IMR-90 (cell line): ENCODE results near the gene EMID1. TPM values are rescaled to one million over a fixed set of nuclear protein-coding genes. Genes with fewer than 3 reads are reported as not detected.

ENCODE experiments used
- ATAC-seq: fragments of 200-7000 bp; cut with Tn5 transposase; 2 replicates; pipeline ENCODE4 v1.9.1; 2020; ENCODE audit warnings: low read depth, mild to moderate bottlenecking, moderate library complexity
- BruUV-seq: library from RNA; stranded (reverse); fragments of 400-500 nt; replicated peaks from 2 replicates; lab custom pipeline; 2021; lab: Mats Ljungman, UMichigan
- CTCF ChIA-PET: fragments of 300-600 bp; formaldehyde crosslinking; extraction: SDS; loops from one replicate; lab custom pipeline; 2021; ENCODE audit warnings: antibody characterized with exemption; lab: Yijun Ruan, JAX
- POLR2A ChIA-PET: fragments of 300-600 bp; sonication (Branson Sonifier 250); formaldehyde crosslinking; loops from one replicate; lab custom pipeline; 2022; ENCODE audit warnings: antibody characterized with exemption; ENCODE audit not compliant: unreplicated experiment; lab: Charles Lee
- DNase-seq: peaks from one replicate; pipeline ENCODE4 v3.0.0; 2013
- H2AFZ ChIP-seq: replicated peaks from 2 replicates; pipeline ENCODE3; 2013; ENCODE audit warnings: low read length, mild to moderate bottlenecking; ENCODE audit not compliant: poor library complexity
- H2AK5ac ChIP-seq: 2 replicates; pipeline ENCODE4 v1.6.1; 2013; ENCODE audit warnings: low read depth, low read length, inconsistent platforms
- H2AK9ac ChIP-seq: replicated peaks from 2 replicates; pipeline ENCODE3; 2013; ENCODE audit warnings: mild to moderate bottlenecking, low read depth, low read length, moderate library complexity; ENCODE audit not compliant: poor library complexity
- H2BK120ac ChIP-seq: 2 replicates; pipeline ENCODE4 v1.6.1; 2013; ENCODE audit warnings: low read depth, low read length, inconsistent platforms
- H2BK15ac ChIP-seq: 3 replicates; pipeline ENCODE4 v1.6.1; 2013; ENCODE audit warnings: low read depth, low read length, inconsistent platforms
- H2BK20ac ChIP-seq: 2 replicates; pipeline ENCODE4 v1.6.1; 2013; ENCODE audit warnings: low read depth, mild to moderate bottlenecking, inconsistent platforms, low read length, moderate library complexity
- H2BK5ac ChIP-seq: 2 replicates; pipeline ENCODE4 v1.6.1; 2013; ENCODE audit warnings: mild to moderate bottlenecking, low read depth, low read length, inconsistent platforms; ENCODE audit not compliant: poor library complexity, severe bottlenecking
- H3K14ac ChIP-seq: replicated peaks from 2 replicates; pipeline ENCODE4 v1.6.1; 2013; ENCODE audit warnings: low read depth, low read length, inconsistent platforms
- H3K18ac ChIP-seq: 2 replicates; pipeline ENCODE4 v1.6.1; 2013; ENCODE audit warnings: low read depth, low read length, control low read depth
- H3K23ac ChIP-seq: 2 replicates; pipeline ENCODE4 v1.6.1; 2013; ENCODE audit warnings: low read depth, low read length, inconsistent platforms
- H3K27ac ChIP-seq: 2 replicates; pipeline ENCODE4 v1.5.1; 2013; ENCODE audit warnings: mild to moderate bottlenecking, control low read depth, low read length; ENCODE audit not compliant: insufficient read depth
- H3K27me3 ChIP-seq: 2 replicates; pipeline ENCODE4 v1.6.1; 2013; ENCODE audit warnings: low read length; ENCODE audit not compliant: control insufficient read depth, insufficient read depth
- H3K36me3 ChIP-seq: 2 replicates; pipeline ENCODE4 v1.6.1; 2013; ENCODE audit warnings: low read length, mixed read lengths; ENCODE audit not compliant: control insufficient read depth, insufficient read depth
- H3K4ac ChIP-seq: 2 replicates; pipeline ENCODE4 v1.6.1; 2013; ENCODE audit warnings: low read depth, low read length, inconsistent platforms
- H3K4me1 ChIP-seq: 2 replicates; pipeline ENCODE4 v1.6.1; 2013; ENCODE audit warnings: low read length, mixed read lengths; ENCODE audit not compliant: control insufficient read depth, insufficient read depth
- H3K4me2 ChIP-seq: 2 replicates; pipeline ENCODE4 v1.6.1; 2013; ENCODE audit warnings: low read depth, mild to moderate bottlenecking, control low read depth, low read length, moderate library complexity
- H3K4me3 ChIP-seq: 2 replicates; pipeline ENCODE4 v1.5.1; 2013; ENCODE audit warnings: low read depth, mild to moderate bottlenecking, control low read depth, low read length, moderate library complexity; ENCODE audit not compliant: insufficient read depth
- H3K56ac ChIP-seq: 2 replicates; pipeline ENCODE4 v1.6.1; 2013; ENCODE audit warnings: low read length, inconsistent platforms; ENCODE audit not compliant: insufficient read depth; ENCODE audit errors: extremely low read depth
- H3K79me1 ChIP-seq, 2 experiments: 2 replicates each; pipeline ENCODE4 v1.6.1; 2013; ENCODE audit warnings: low read length in 2 of 2, inconsistent platforms in 1 of 2, low read depth in 1 of 2
- H3K9ac ChIP-seq: 2 replicates; pipeline ENCODE4 v1.6.1; 2013; ENCODE audit warnings: low read depth, low read length, control low read depth
- H3K9me1 ChIP-seq: 2 replicates; pipeline ENCODE4 v1.6.1; 2013; ENCODE audit warnings: low read length, inconsistent platforms; ENCODE audit not compliant: insufficient read depth
- H3K9me3 ChIP-seq: 2 replicates; pipeline ENCODE4 v1.6.1; 2013; ENCODE audit warnings: low read length; ENCODE audit not compliant: control insufficient read depth, insufficient read depth
- H4K20me1 ChIP-seq: 2 replicates; pipeline ENCODE4 v1.6.1; 2013; ENCODE audit warnings: low read length, inconsistent platforms; ENCODE audit not compliant: insufficient read depth
- H4K5ac ChIP-seq: 2 replicates; pipeline ENCODE4 v1.6.1; 2013; ENCODE audit warnings: mild to moderate bottlenecking, low read depth, low read length, control low read depth
- H4K8ac ChIP-seq, 2 experiments: 2 replicates each; pipeline ENCODE4 v1.6.1; 2013; ENCODE audit warnings: low read depth in 2 of 2, low read length in 2 of 2, control low read depth in 1 of 2, inconsistent platforms in 1 of 2
- H4K91ac ChIP-seq: 2 replicates; pipeline ENCODE4 v1.6.1; 2013; ENCODE audit warnings: low read depth, low read length, inconsistent platforms; ENCODE audit not compliant: insufficient read depth
- BHLHE40 ChIP-seq: fragments of 150-350 bp; IDR thresholded peaks from 2 replicates; pipeline ENCODE4 v1.6.1; 2016; ENCODE audit warnings: mild to moderate bottlenecking, low read depth, low read length
- CEBPB ChIP-seq: IDR thresholded peaks from 2 replicates; pipeline ENCODE4 v1.6.1; 2012; ENCODE audit warnings: low read depth, low read length, improper control_type of control experiment
- CHD1 ChIP-seq: IDR thresholded peaks from 2 replicates; pipeline ENCODE4 v1.6.1; 2012; ENCODE audit warnings: low read depth, low read length, improper control_type of control experiment
- FOS ChIP-seq: fragments of 150-350 bp; IDR thresholded peaks from 2 replicates; pipeline ENCODE4 v1.6.1; 2016; ENCODE audit warnings: low read depth, low read length
- MAFK ChIP-seq: IDR thresholded peaks from 2 replicates; pipeline ENCODE4 v1.6.1; 2012; ENCODE audit warnings: low read depth, low read length, improper control_type of control experiment
- MAZ ChIP-seq: IDR thresholded peaks from 2 replicates; pipeline ENCODE4 v1.6.1; 2012; ENCODE audit warnings: low read depth, mild to moderate bottlenecking, low read length, improper control_type of control experiment, moderate library complexity, borderline replicate concordance
- MXI1 ChIP-seq: IDR thresholded peaks from 2 replicates; pipeline ENCODE4 v1.6.1; 2012; ENCODE audit warnings: low read depth, mild to moderate bottlenecking, low read length, moderate library complexity, borderline replicate concordance
- NFE2L2 ChIP-seq: fragments of 150-350 bp; IDR thresholded peaks from 2 replicates; pipeline ENCODE4 v1.6.1; 2016; ENCODE audit warnings: low read depth, mild to moderate bottlenecking, low read length
- POLR2A ChIP-seq: IDR thresholded peaks from 2 replicates; pipeline ENCODE4 v1.6.1; 2012; ENCODE audit warnings: mild to moderate bottlenecking, low read depth, low read length
- RAD21 ChIP-seq: IDR thresholded peaks from 2 replicates; pipeline ENCODE4 v1.6.1; 2012; ENCODE audit warnings: low read length, improper control_type of control experiment
- RCOR1 ChIP-seq: IDR thresholded peaks from 2 replicates; pipeline ENCODE4 v1.6.1; 2012; ENCODE audit warnings: mild to moderate bottlenecking, low read length, improper control_type of control experiment; ENCODE audit not compliant: insufficient replicate concordance
- SMC3 ChIP-seq: fragments of 150-350 bp; IDR thresholded peaks from 2 replicates; pipeline ENCODE4 v1.6.1; 2016; ENCODE audit warnings: low read depth, mild to moderate bottlenecking, antibody characterized with exemption, low read length, moderate library complexity
- WGBS, 2 experiments: methylation state at CpG; one replicate each; pipeline versions ENCODE4 v1.1.5 to v1.1.7; 2013; ENCODE audit warnings: missing lambda C conversion rate in 2 of 2; ENCODE audit not compliant: insufficient read length in 1 of 2; ENCODE audit errors: extremely low coverage in 2 of 2; 5-methylcytosine and 5-hydroxymethylcytosine counted together
- dilution Hi-C: fragments of 300-500 bp; cut with HindIII; formaldehyde crosslinking; loops from one replicate; pipeline ENCODE4 v1.14.3; 2018; ENCODE audit warnings: low sequenced_read_pairs; ENCODE audit not compliant: unreplicated experiment
- in situ Hi-C: fragments of 300-500 bp; cut with MboI; formaldehyde crosslinking; loops from 3 replicates; pipeline ENCODE4 v1.14.3; 2019; ENCODE audit warnings: low sequenced_read_pairs, inconsistent platforms, mixed read lengths
- intact Hi-C: fragments of 100-400 bp; cut with micrococcal nuclease; formaldehyde crosslinking; loops from 2 replicates; pipeline ENCODE4 v1.10.0; 2022
- polyA plus RNA-seq, 3 experiments: library from polyadenylated mRNA; depleted of rRNA; stranded (reverse); fragments of >200 nt; gene quantifications; 2 replicates each; pipeline ENCODE4 v1.2.3, GENCODE V29; 2012; ENCODE audit warnings: low replicate concordance in 1 of 3
- total RNA-seq: library from RNA; depleted of rRNA; stranded (reverse); fragments of >200 nt; gene quantifications from 2 replicates; pipeline ENCODE4 v1.2.3, GENCODE V29; 2012
- TF ChIP-seq, protein P1 (sequence below): conservative IDR thresholded peaks from 2 replicates; pipeline ENCODE4 v1.5.1; 2012; ENCODE audit warnings: mild to moderate bottlenecking, low read depth, low read length, improper control_type of control experiment
- TF ChIP-seq, protein P2 (sequence below): fragments of 150-350 bp; IDR thresholded peaks from 2 replicates; pipeline ENCODE4 v1.6.1; 2017; ENCODE audit warnings: mild to moderate bottlenecking, antibody characterized with exemption, low read length, low read depth
- TF ChIP-seq, protein P3 (sequence below): fragments of 150-350 bp; IDR thresholded peaks from 2 replicates; pipeline ENCODE4 v1.6.1; 2016; ENCODE audit warnings: low read depth, mild to moderate bottlenecking, low read length, moderate library complexity, borderline replicate concordance

Gene EMID1
- total and polyA plus RNA-seq, 2 of the 4 experiments (the other 2 are of a cell fraction): 0.54 to 1.3 TPM

DNA sequence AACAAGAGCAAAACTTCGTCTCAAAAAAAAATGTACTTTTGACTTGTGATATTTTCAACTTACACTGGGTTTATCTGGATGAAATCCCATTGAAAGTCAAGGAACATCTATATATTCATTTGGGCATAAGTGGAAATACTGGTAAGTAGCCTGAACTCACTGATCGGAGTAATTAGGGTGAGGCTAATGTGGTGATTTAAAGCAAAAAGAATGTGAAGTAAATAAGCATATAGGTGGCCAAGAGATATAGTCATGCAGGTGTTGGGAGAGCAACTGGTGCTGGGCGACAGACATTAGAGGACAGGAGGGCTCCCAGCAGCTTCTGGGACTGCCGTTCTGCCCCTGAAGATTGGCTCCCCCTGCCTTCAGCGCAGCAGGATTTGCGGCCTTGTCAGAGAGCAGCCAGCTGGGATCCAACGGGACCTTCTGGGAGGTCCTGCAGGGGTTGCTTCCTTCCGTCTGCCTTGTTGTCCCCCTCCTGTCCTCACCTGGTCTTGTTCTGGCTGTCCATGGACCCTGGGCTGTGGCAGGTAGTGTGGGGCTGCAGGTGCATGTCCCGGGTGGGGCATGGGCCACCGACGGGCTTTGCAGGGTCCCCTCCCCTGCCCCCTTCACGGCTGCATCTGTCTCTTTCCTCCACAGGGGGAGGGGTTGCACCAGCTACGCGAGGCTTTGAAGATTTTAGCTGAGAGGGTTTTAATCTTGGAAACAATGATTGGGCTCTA lies 48.0 kb downstream of the EMID1 start:
- DNase-seq (no peak), ATAC-seq (no peak)
- Histone ChIP-seq H3K9ac (no peak overlapping the region), H4K8ac (no peak overlapping the region), H4K91ac (no peak overlapping the region), H3K79me1 (no peaks in the 10 kb centered on the region), H3K23ac (no peak overlapping the region), H4K20me1 (no peaks in the 10 kb centered on the region), H3K14ac (no peak overlapping the region), H2BK20ac (no peak overlapping the region), H3K27me3 (no peaks in the 10 kb centered on the region; the same call in 1 of the 2 replicates), H2AK5ac (no peak overlapping the region), H3K27ac (no peak overlapping the region), H3K4ac (no peak overlapping the region), H3K9me3 (no peaks in the 10 kb centered on the region), H3K4me3 (no peak overlapping the region), H3K36me3 (no peaks in the 10 kb centered on the region; the same call in 1 of the 2 replicates), H2BK5ac (no peak overlapping the region), H3K4me1 (no peaks in the 10 kb centered on the region), H3K56ac (no peak overlapping the region), H2AFZ (no peak overlapping the region), H3K18ac (no peak overlapping the region), H3K4me2 (no peak overlapping the region), H2AK9ac (no peak overlapping the region), H4K5ac (no peak overlapping the region), H2BK120ac (no peak overlapping the region), H3K9me1 (0 out of 2 replicates have a peak, but pooled peaks cover 2% of the 10 kb centered on the region), H2BK15ac (no peak overlapping the region)
- CTCF ChIA-PET: no interaction called here
- WGBS, 2 experiments: 100% methylated on average over 1 of the region's 14 CpGs; no CpG with 5 or more reads in 1 of the 2 experiments
- in situ Hi-C loops: no loop called here
- BruUV-seq: no TSS peak
- dilution Hi-C loops: no loop called here
- POLR2A ChIA-PET: no interaction called here
- intact Hi-C loops: loop anchor here (2.0 kb wide), 1 partner anchor 651 kb away; no protein-coding TSS in a partner anchor
- TF ChIP-seq CEBPB (no peak), BHLHE40 (no peak), RAD21 (no peak), POLR2A (no peak), NFE2L2 (no peak), CHD1 (no peak), MXI1 (no peak), SMC3 (no peak), MAZ (no peak), FOS (no peak), MAFK (no peak), RCOR1 (no peak)
- TF ChIP-seq, protein P1, sequence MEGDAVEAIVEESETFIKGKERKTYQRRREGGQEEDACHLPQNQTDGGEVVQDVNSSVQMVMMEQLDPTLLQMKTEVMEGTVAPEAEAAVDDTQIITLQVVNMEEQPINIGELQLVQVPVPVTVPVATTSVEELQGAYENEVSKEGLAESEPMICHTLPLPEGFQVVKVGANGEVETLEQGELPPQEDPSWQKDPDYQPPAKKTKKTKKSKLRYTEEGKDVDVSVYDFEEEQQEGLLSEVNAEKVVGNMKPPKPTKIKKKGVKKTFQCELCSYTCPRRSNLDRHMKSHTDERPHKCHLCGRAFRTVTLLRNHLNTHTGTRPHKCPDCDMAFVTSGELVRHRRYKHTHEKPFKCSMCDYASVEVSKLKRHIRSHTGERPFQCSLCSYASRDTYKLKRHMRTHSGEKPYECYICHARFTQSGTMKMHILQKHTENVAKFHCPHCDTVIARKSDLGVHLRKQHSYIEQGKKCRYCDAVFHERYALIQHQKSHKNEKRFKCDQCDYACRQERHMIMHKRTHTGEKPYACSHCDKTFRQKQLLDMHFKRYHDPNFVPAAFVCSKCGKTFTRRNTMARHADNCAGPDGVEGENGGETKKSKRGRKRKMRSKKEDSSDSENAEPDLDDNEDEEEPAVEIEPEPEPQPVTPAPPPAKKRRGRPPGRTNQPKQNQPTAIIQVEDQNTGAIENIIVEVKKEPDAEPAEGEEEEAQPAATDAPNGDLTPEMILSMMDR: no peak
- TF ChIP-seq, protein P2, sequence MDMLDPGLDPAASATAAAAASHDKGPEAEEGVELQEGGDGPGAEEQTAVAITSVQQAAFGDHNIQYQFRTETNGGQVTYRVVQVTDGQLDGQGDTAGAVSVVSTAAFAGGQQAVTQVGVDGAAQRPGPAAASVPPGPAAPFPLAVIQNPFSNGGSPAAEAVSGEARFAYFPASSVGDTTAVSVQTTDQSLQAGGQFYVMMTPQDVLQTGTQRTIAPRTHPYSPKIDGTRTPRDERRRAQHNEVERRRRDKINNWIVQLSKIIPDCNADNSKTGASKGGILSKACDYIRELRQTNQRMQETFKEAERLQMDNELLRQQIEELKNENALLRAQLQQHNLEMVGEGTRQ: no peak
- TF ChIP-seq, protein P3, sequence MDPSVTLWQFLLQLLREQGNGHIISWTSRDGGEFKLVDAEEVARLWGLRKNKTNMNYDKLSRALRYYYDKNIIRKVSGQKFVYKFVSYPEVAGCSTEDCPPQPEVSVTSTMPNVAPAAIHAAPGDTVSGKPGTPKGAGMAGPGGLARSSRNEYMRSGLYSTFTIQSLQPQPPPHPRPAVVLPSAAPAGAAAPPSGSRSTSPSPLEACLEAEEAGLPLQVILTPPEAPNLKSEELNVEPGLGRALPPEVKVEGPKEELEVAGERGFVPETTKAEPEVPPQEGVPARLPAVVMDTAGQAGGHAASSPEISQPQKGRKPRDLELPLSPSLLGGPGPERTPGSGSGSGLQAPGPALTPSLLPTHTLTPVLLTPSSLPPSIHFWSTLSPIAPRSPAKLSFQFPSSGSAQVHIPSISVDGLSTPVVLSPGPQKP: no peak
